Keratinocyte (primary cell): ENCODE results near the gene NAB1. TPM values are rescaled to one million over a fixed set of nuclear protein-coding genes. Genes with fewer than 3 reads are reported as not detected.

Experiments
- DNase-seq: peaks from one replicate; pipeline ENCODE4 v3.0.0-alpha.2; 2011; ENCODE audit warnings: low read depth, missing footprints, low spot score
- FAIRE-seq: peaks from 2 replicates; lab custom pipeline; 2011; peaks lifted over from hg19 to GRCh38; lab: Jason Lieb, UNC
- H2AFZ ChIP-seq: 2 replicates; pipeline ENCODE4 v1.6.0; 2012; ENCODE audit warnings: low read length, control low read depth, inconsistent platforms; ENCODE audit not compliant: control insufficient read depth
- H3K27ac ChIP-seq: 2 replicates; pipeline ENCODE4 v1.5.1; 2011; ENCODE audit warnings: low read length; ENCODE audit not compliant: control insufficient read depth, insufficient read depth
- H3K27me3 ChIP-seq: 3 replicates; pipeline ENCODE4 v1.6.0; 2011; ENCODE audit warnings: low read length; ENCODE audit not compliant: control insufficient read depth, insufficient read depth; ENCODE audit errors: extremely low read depth
- H3K36me3 ChIP-seq, 2 experiments: 2 replicates in 1 of 2; 3 replicates in 1 of 2; pipeline ENCODE4 v1.5.1; 2011; ENCODE audit warnings: low read length in 2 of 2, mild to moderate bottlenecking in 1 of 2; ENCODE audit not compliant: control insufficient read depth in 2 of 2, insufficient read depth in 2 of 2; ENCODE audit errors: extremely low read depth in 1 of 2
- H3K4me1 ChIP-seq: 3 replicates; pipeline ENCODE4 v1.5.1; 2011; ENCODE audit warnings: low read length; ENCODE audit not compliant: control insufficient read depth, insufficient read depth; ENCODE audit errors: extremely low read depth
- H3K4me2 ChIP-seq: 3 replicates; pipeline ENCODE4 v1.6.0; 2011; ENCODE audit warnings: low read depth, low read length; ENCODE audit not compliant: control insufficient read depth, insufficient read depth; ENCODE audit errors: extremely low read depth
- H3K4me3 ChIP-seq, 3 experiments: fragments of 200-600 bp in 1 of 3; sonication (generic) in 1 of 3; 2 replicates in 2 of 3; 3 replicates in 1 of 3; pipeline ENCODE4 v1.5.1; 2011 to 2016; ENCODE audit warnings: low read length in 3 of 3, mild to moderate bottlenecking in 3 of 3, control low read depth in 2 of 3, inconsistent platforms in 1 of 3, low read depth in 1 of 3, mixed read lengths in 1 of 3, mixed run types in 1 of 3, moderate library complexity in 1 of 3; ENCODE audit not compliant: control insufficient read depth in 2 of 3, insufficient read depth in 2 of 3; ENCODE audit errors: extremely low read depth in 1 of 3
- H3K79me2 ChIP-seq: 2 replicates; pipeline ENCODE4 v1.6.0; 2012; ENCODE audit warnings: low read length; ENCODE audit not compliant: control insufficient read depth, insufficient read depth
- H3K9ac ChIP-seq: 3 replicates; pipeline ENCODE4 v1.6.0; 2011; ENCODE audit warnings: low read length; ENCODE audit not compliant: control insufficient read depth, insufficient read depth; ENCODE audit errors: extremely low read depth
- H3K9me1 ChIP-seq: 3 replicates; pipeline ENCODE4 v1.6.0; 2011; ENCODE audit warnings: low read length; ENCODE audit not compliant: control insufficient read depth, insufficient read depth; ENCODE audit errors: extremely low read depth
- H3K9me3 ChIP-seq: 2 replicates; pipeline ENCODE4 v1.5.1; 2012; ENCODE audit warnings: low read depth, low read length; ENCODE audit not compliant: control insufficient read depth
- H4K20me1 ChIP-seq: 3 replicates; pipeline ENCODE4 v1.6.0; 2011; ENCODE audit warnings: low read length; ENCODE audit not compliant: control insufficient read depth, insufficient read depth; ENCODE audit errors: extremely low read depth
- EZH2 ChIP-seq: IDR thresholded peaks from one replicate; pipeline ENCODE4 v1.6.1; 2012; ENCODE audit warnings: inconsistent platforms, mild to moderate bottlenecking, low read length, moderate library complexity
- dilution Hi-C: fragments of 300-500 bp; cut with MboI; formaldehyde crosslinking; loops from one replicate; pipeline ENCODE4 v1.7.0; 2020; ENCODE audit warnings: low sequenced_read_pairs; ENCODE audit not compliant: extremely low pct_ligation_motif_present
- polyA plus RNA-seq, 5 experiments: library from polyadenylated mRNA; depleted of rRNA in 3 of 5; stranded (reverse) in 3 of 5; stranded (forward) in 1 of 5; unstranded in 1 of 5; fragments of >200 nt; gene quantifications; 1 replicate in 1 of 5; 2 replicates in 3 of 5; 3 replicates in 1 of 5; pipeline versions ENCODE4 v1.2.1 to v1.2.3, GENCODE V29; 2011 to 2012; ENCODE audit warnings: missing spikeins in 2 of 5, low read depth in 1 of 5, low replicate concordance in 1 of 5
- TF ChIP-seq, protein P1 (sequence below), 3 experiments: IDR thresholded peaks in 1 of 3; conservative IDR thresholded peaks in 1 of 3; optimal IDR thresholded peaks in 1 of 3; 2 replicates in 2 of 3; 3 replicates in 1 of 3; pipeline versions ENCODE3 to v1.5.1; 2011; ENCODE audit warnings: low read length in 3 of 3, mild to moderate bottlenecking in 3 of 3, moderate library complexity in 2 of 3, control low read depth in 1 of 3, inconsistent platforms in 1 of 3; ENCODE audit not compliant: insufficient read depth in 2 of 3; ENCODE audit errors: extremely low read depth in 1 of 3

NAB1 gene
- polyA plus RNA-seq, 1 donor (not counting 4 experiments of a cell fraction or from before 2014, with no cell fraction given): 24.3 TPM

DNA sequence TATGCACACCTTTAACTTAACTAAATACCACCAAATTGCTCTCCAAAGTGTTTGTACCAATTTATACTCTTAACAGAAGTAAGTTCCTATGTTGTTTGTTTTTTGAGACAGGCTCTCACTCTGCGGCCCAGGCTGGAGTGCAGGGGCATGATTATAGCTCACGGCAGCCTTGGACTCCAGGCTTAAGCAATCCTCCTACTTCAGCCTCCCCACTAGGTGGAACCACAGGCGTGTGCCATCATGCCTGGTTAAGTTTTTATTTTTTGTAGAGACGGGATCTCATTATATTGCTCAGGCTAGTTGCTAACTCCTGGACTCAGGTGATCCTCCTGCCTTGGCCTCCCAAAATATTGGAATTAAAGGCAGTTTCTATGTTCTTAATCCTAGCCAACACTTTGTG, 13.1 kb upstream of the NAB1 start:
- Histone ChIP-seq H3K27ac (no peak overlapping the region), H3K4me2 (no peak overlapping the region), H3K36me3 (no peaks in the 10 kb centered on the region), H2AFZ (no peak overlapping the region), H3K4me3 (no peak overlapping the region), H3K4me1 (peaks cover 17% of the 10 kb centered on the region), H3K9ac (no peak overlapping the region), H3K9me3 (no peaks in the 10 kb centered on the region), H3K79me2 (no peaks in the 10 kb centered on the region), H3K9me1 (no peaks in the 10 kb centered on the region), H3K27me3 (no peaks in the 10 kb centered on the region), H4K20me1 (no peaks in the 10 kb centered on the region)
- no peak for TF ChIP-seq EZH2
- TF ChIP-seq, protein P1, sequence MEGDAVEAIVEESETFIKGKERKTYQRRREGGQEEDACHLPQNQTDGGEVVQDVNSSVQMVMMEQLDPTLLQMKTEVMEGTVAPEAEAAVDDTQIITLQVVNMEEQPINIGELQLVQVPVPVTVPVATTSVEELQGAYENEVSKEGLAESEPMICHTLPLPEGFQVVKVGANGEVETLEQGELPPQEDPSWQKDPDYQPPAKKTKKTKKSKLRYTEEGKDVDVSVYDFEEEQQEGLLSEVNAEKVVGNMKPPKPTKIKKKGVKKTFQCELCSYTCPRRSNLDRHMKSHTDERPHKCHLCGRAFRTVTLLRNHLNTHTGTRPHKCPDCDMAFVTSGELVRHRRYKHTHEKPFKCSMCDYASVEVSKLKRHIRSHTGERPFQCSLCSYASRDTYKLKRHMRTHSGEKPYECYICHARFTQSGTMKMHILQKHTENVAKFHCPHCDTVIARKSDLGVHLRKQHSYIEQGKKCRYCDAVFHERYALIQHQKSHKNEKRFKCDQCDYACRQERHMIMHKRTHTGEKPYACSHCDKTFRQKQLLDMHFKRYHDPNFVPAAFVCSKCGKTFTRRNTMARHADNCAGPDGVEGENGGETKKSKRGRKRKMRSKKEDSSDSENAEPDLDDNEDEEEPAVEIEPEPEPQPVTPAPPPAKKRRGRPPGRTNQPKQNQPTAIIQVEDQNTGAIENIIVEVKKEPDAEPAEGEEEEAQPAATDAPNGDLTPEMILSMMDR (optimal IDR thresholded peaks at IDR 0.05 in 1 of 3, IDR thresholded peaks at IDR 0.05 in 1 of 3, conservative IDR thresholded peaks at IDR 0.05 in 1 of 3; ENCODE audit: extremely low read depth in 1 of 3, insufficient read depth in 2 of 3, low read length in 3 of 3): peak in 2 of 3 experiments; percentile 8 to 30
- no peak for DNase-seq
- dilution Hi-C loops: no loop called here
- no peak for FAIRE-seq

DNA sequence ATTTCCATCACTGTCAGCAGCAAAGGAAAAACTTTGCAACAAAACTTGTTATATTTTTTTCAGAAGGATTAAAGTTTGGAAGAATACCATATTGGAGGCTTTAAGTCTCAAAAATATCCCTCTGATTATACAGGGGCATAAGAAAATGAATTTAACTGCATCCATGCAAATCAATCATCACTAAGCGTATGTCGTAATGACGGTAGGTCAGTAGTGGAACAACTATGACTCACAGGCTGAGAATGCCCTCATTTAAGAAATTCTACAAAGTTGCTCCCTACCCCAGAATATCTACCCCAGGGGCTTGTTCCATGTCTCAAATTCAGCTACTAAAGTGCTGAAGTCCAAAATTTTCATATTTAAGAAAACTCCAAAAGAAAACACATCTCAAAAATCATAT, 12.5 kb upstream of the NAB1 start:
- DNase-seq (no peak), FAIRE-seq (no peak)
- dilution Hi-C loops: no loop called here

More for the DNA sequence above, 12.5 kb upstream of the NAB1 start:
- no peak for TF ChIP-seq EZH2
- TF ChIP-seq, protein P1 (optimal IDR thresholded peaks at IDR 0.05 in 1 of 3, IDR thresholded peaks at IDR 0.05 in 1 of 3, conservative IDR thresholded peaks at IDR 0.05 in 1 of 3; ENCODE audit: extremely low read depth in 1 of 3, insufficient read depth in 2 of 3, low read length in 3 of 3): no peak
- no peaks in the 10 kb centered on the region for H3K9me3 ChIP-seq
- H3K4me3 ChIP-seq: no peak overlapping the region
- no peak overlapping the region for H3K4me2 ChIP-seq
- no peaks in the 10 kb centered on the region for H4K20me1 ChIP-seq
- no peak overlapping the region for H3K9ac ChIP-seq
- no peak overlapping the region for H2AFZ ChIP-seq
- no peaks in the 10 kb centered on the region for H3K36me3 ChIP-seq
- H3K27ac ChIP-seq: no peak overlapping the region
- H3K79me2 ChIP-seq: no peaks in the 10 kb centered on the region
- no peaks in the 10 kb centered on the region for H3K27me3 ChIP-seq
- no peaks in the 10 kb centered on the region for H3K9me1 ChIP-seq
- peaks cover 17% of the 10 kb centered on the region for H3K4me1 ChIP-seq
